ENCODE results near the gene ACSBG1.

GRCh38 chr15:78244101-78244500 lies 9.7 kb upstream of the ACSBG1 start:
- TF ChIP-seq CTCF (IDR thresholded peaks at IDR 0.05) (no peak), POLR2A (IDR thresholded peaks at IDR 0.05) (no peak)

All from breast epithelium (tissue), 3 donors.